Stimulated activated CD8-positive, alpha-beta memory T cell treated with anti-CD3 and anti-CD28 coated beads, Interleukin-2, amount 100 ng/mL, for 1 hour (primary cell): ENCODE measurements around the gene C19orf12.

Experiments
- DNase-seq, 2 donors: peaks; one replicate each; pipeline ENCODE4 v3.0.0-alpha.2; 2020; ENCODE audit warnings: low read depth in 2 of 2

The C19orf12 gene

DNA sequence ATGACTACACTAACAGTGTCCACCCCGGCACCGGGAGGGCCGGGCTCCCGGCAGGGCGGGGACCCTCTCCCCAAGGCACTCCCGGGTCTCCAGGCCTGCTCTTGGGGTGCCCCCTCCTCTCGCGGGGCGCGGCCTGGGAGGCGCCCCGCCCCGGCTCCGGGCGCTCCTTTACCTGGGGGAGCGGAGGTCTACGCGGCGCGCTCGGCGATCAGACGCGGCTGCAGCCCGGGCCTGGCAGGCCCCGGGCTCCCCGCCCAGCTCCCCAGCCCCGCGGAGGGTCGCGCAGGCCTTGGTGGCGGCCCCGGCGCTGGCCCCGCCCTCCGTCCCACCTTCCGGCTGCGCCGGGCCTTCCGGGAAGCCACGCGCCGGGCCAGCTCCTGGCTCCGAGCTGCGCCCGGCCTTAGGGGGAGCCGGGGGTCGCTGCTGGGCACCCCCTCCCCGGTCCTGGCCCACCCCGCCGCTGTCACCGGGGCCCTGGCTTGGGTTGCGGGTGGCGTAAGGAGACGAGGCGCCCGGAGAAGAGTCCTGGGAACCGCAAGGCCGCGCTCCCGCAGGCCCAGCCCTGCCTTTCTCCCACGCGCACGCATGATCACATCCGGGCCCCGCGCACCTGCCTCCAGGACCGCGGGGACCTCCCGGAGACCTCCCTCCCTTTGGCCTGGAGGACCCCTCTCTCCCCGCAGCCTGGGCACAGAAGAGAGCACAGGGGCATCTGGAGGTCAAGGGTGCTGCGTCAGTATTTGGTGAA, at the start of gene C19orf12:
TSS of gene C19orf12 (minus strand) at position 309 of the 748 bp plus-strand sequence. CDS start 6,848 bp downstream, outside the sequence.
- DNase-seq = peak in 1 of 2 donors; percentile 20

GRCh38 chr19:29764361-29764760, 49.3 kb upstream of the C19orf12 start:
- DNase-seq = no peak

DNA sequence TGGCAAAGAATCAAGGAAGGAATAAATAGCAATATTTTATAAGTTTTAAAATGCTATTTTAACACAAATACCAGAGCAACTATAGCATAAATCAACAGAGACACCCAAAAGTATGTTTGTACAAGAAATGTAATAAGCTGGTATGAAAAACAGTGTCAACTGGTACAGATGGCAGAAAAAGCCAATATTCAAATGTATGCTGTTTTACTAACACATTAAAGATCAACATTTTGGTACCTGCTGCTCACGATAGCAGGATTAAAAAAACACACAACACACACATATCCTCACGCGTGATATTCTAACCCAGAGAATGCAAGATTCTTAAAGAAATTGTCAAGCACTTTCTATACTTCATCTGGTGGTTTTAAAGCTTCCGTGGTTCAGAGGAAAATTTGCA, 48.1 kb upstream of the C19orf12 start:
- DNase-seq = no peak

DNA sequence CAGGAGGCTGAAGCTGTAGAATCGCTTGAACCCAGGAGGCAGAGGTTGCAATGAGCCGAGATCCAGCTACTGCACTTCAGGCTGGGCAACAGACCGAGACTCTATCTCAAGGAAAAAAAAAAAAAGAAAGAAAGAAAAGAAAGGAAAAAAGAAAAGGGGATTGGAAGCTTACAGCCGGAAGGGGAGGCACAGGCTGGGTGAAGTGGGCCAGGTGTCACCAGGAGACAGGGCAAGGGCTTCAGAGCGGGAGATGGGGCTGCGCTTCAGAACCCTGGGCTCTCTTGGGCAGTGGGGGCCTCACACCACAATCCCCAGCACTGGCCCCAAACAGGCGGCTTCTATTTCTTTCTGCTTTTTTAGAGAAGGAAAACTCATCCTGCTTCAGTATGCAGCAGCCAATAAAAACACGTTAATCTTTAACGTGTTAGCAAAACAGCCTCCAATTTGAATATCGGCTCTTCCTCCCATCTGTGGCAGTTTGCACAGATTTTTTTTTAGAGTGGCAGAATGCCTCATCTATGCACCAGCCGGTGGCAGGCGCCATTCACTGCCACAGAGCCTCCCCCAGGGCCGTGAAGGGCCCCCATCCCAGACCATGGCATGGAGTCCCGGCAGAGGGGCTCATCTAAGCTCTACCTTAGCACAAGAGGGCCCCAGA, 46.6 kb upstream of the C19orf12 start:
- no peak for DNase-seq

DNA sequence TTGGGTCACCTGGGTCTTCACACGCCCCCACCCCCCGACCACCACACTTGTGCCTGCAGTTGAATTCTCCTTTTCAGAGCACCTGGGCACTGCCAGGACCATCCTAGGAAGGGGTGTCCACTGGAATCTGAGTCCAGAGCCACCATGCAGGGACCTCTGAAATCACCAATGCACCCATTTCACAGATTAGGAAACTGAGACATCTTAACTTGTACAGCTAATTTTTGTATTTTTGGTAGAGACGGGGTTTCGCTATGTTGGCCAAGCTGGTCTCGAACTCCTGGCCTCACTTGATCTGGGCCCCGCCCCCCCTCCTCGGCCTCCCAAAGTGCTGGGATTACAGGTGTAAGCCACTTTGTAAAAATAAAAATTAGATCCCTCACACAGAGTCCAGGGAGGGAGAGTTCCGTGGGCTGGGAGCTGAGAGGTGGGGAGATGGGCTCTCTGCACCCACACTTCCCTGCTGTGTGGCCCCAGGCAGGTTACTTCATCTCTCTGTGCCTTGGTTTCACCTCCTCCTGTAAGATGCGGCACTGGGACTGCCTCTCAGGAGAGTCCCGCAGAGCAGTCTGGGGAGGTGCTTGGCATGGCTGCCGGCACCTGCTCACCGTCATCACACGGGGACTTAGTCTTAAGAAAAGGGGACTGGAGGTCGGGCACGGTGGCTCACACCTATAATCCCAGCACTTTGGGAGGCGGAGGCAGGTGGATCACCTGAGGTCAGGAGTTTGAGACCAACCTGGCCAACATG, 45.9 kb upstream of the C19orf12 start:
- no peak for DNase-seq

DNA sequence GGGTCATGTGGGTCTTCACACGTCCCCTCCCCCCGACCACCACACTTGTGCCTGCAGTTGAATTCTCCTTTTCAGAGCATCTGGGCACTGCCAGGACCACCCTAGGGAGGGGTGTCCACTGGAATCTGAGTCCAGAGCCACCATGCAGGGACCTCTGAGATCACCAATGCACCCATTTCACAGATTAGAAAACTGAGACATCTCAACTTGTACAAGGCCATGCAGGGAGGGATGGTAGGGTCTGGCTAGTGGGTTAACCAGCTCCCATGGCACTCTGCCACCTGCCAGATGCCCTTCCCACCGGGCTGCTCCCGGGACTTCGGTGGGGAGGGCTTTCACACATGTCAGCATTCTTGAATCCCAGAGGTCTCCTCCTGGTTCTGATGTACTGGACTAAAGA, 44.3 kb upstream of the C19orf12 start:
- DNase-seq = no peak

DNA sequence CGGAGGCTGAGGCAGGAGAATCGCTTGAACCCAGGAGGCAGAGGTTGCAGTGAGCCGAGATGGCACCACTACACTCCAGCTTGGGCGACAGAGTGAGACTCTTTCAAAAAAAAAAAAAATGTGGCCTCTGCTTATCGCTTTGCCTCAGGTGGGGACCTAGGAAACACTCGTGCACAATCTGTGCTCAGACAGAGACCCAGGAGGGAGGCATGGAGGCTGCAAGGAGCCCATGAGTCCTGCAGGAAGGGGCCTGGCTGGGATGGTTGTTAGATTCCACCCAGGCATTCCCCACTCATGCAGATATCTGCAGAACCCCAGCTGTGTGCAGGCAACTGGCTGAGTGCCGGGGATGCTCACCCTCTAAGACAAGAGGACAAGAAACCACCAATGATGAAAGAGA, 43.8 kb upstream of the C19orf12 start:
- DNase-seq = no peak

- no peak for DNase-seq
Measured at GRCh38 chr19:29757551-29757950, 42.5 kb upstream of the C19orf12 start.

GRCh38 chr19:29753934-29754305, 38.9 kb upstream of the C19orf12 start:
- DNase-seq = no peak

DNA sequence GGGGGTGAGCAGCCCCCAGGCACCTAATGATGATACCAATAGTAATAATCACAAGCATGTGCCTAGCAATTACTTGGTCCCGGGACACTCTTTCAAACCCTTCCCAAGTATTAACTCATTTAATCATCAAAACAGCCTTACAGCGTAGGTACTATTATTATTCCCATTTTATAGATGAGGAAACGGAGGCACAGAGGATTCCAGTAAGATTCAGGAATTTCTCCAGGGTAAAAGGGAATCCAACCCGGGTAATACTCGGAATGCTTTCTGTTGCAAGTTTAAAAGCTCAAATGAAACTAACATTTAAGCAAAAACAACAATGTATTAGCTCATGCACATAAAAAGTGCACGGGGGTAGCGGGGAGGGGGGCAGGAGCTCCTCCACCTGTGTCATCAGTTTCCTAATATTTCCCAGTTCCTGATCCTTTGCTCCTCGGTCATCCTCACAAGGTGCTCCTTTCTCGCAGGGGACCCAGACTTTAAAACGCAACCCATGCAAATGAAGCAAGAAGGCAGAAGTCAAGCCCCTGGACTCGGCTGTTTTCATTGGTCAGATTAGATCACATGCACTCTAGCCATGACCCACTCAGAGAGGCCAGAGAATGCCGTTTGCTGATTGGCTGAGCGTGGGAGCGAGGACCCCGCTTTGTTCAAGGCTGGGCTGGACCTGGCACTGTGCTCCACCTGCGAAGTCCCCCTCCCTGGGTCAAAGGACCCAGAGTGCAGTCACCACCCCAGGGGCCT, 38.3 kb upstream of the C19orf12 start:
- DNase-seq = no peak

DNA sequence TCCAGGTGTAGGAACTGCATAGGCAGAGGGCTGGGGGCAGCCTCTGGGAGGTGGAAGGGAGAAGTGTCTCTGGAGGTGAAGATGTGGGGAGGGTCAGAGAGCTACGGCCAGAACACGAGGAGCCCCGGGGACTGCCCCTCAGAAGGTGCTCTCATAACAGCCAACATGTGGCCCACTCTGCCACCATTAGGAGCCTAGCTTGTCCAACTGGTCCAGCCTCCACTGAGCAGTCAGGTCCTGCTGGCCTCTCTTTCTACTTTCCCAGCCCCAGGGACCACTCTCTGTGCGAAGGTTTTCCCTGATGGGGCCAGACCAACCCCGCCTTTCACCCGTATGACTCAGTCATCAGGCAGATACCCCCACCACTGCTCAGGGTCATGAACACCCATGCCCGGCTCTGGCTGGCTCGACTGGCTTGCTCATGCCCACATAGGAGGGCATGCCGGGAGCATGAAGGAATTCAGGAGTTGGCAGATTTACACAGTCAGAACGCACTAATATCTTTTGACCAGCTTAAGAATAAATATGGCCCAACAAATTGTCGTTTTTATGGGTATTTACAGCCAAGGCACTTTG, 37.5 kb upstream of the C19orf12 start:
- no peak for DNase-seq

DNA sequence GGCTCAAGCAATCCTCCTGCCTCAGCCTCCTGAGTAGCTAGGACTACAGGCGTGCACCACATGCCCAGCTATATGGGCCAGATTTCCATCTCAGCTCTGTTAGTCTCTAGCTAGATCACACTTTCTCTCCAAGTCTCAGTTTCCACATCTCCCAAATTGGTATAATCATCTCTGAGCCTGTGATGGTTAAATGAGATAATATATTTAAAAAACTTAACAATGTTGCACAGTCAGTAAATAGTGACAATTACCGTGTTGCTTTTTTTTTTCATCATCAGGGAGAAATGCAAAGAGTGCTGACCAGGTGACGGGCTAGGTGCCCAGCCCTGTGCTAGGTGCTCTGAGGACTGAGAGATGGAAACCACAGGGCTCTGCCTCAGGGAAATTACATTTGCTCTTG, 36.9 kb upstream of the C19orf12 start:
- no peak for DNase-seq

DNA sequence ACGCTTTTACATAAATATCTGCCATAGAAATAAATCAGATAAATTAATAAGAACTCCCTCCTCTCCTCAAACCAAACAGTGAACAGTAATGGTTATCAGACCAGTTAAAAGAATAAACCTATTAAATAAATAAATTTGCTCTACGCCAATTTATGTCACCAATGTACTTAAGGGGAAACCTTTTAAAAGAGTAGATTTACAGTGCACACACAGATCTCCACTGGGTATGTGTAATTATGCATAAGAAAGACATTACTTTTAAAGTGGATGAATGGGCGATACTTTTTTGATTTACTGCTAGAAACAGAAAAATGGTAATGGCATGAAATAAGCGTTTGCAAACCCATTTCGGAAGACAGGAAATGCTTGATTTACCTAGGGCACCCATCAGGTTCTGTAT, 34.9 kb upstream of the C19orf12 start:
- DNase-seq = no peak

DNA sequence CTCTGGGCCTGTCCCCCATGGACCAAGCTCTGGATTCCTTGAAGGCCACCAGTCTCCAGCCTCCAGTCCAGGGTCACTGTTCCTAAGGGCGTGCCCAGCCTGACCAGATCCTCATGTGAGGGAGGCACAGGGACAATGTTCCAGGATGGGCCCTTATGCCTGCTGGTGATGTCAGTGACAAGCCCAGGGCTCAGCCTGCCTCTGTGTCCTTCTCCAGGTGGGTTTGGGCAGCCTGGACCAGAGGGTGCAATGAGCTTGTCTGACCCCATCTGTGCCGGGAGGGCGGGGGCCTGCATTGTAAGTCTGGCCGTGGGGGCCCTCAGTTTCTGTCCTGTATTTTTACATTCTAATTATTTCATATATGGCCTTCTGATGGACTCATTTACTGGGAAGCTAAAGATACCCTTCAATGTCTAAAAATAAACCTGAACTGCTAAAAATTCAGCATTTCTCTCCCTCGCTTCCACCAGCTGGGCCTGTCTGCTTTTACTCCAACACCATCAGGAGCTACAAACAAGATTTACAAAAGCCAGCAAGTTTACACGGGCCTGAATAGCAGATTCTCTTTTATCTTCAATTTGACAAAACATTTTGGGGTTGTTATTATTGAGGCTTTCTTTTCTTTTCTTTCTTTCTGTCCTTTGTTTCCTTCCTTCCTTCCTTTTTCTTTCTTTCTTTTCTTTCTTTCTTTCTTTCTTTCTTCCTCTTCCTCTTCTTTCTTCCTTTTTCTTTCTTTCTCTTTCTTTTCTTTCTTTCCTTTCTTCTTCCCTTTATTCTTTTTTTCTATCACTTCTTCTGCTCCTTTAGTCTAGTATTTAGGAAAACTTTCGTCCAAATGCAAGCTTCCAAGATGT, 34.2 kb upstream of the C19orf12 start:
- DNase-seq = no peak

DNA sequence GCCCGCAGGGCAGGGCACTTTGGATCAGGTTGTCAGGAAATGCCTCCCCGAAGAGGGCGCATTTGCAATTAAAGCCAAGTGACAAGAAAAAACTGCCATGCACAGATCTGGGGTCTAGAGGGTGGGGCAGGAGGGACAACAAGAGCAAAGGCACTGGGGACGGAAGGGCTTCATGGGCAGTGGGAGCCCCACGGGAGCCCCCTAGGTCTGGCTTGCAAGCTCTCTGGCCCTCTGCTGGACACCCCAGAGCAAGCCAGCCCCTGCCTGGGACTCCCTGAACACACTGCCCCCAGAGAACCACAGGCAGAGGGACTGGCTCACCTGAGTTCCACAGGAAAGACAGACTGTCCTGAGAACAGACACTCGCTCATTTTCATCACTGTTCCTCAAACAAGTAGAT, 30.2 kb upstream of the C19orf12 start:
- DNase-seq = no peak

DNA sequence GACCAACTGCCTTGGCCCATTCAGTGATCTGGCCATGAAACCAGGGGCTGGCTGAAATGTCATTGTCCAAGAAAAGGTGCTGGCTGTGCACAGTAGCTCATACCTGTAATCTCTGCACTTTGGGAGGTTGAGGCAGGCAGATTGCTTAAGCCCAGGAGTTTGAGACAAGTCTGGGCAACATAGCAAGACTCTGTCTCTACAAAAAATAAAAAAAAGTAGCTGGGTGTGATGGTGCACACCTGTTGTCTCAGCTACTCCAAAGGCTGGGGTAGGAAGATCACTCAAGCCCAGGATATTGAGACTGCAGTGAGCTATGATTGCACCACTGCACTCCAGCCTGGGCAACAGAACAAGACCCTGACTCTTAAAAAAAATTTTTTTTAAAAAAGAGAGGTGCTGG, 28.6 kb upstream of the C19orf12 start:
- DNase-seq = no peak

GRCh38 chr19:29741776-29742175, 26.7 kb upstream of the C19orf12 start:
- no peak for DNase-seq

DNA sequence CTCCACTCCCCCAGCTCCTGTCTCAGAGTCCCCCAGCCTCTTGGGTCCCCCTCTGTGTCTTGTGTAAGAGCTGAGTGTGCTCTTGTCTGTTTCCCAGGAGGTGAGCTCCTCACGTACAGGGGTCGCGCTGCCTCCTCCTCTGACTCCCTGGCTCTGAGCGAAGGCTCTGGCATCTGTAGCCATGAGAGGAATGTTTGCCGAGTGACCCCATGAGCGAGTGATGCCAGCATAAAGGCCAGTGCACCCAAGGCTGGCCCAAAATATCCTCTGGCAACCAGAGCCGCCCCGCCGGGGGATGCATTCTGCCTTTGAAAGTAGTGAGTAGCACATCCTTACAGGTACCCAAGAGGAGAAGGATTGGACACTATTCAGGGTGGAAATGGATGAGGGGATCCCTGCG, 26.2 kb upstream of the C19orf12 start:
- DNase-seq = no peak

DNA sequence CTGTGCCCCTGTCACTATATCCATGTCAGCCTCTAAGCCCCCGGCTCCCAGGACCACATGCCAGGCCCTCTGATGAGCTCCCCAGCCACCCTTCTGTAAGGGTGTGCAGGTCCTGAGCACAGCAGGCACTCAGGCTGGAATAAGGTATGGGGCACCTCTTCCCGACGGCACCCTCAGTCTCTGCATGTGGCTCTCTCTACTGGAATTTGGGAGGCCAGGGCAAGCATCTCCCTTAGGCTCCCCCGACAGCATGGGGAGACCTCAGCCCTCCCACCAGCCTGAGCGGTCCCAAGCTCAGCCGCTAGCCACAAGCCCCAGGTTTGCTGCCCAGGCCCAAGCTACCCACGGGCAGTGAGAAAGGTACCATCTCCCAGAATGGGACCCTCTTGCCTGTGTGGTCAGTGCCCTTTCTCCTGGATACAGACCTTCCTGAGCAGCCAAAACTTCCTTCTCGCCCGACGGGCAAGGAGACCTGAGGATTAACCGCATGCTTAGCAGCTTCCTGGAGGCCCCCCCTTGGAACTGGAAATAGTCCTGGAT, 22.5 kb upstream of the C19orf12 start:
- no peak for DNase-seq

- no peak for DNase-seq
Measured at GRCh38 chr19:29735829-29736228, 20.8 kb upstream of the C19orf12 start.
